ENCODE data around the gene IL17A.

Gene IL17A

DNA sequence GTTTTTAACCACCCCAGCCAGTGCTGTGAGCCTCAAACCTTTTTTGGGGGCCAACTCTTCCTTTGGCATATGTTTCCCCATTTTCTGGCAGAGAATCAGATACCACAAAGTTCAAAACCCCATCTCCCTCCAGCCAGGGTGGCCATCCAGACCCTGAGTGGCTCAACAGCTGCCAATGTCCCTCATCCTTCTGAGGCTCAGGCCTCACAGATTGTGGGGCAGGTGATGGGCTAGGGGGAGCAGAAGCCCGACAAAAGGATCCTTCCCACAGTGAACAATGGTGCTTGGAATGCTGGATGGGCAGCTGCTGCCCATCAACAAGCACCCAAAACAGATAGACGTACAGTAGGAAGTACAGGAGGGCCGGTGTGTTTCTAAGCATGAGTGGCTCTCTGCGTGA lies 42.6 kb upstream of the IL17A start:
- no peaks in the 10 kb centered on the region for H3K79me2 ChIP-seq (ENCODE audit: low read length)
- no peak overlapping the region for H2AFZ ChIP-seq (ENCODE audit: low read length)
- no peaks in the 10 kb centered on the region for H3F3A ChIP-seq (ENCODE audit: insufficient read depth, low read length)
- H4K20me1 ChIP-seq (ENCODE audit: insufficient read depth, low read length), result no peaks in the 10 kb centered on the region
- no peak overlapping the region for H3K27ac ChIP-seq (ENCODE audit: low read length)
- DNase-seq, result no peak
- TF ChIP-seq, protein P1, sequence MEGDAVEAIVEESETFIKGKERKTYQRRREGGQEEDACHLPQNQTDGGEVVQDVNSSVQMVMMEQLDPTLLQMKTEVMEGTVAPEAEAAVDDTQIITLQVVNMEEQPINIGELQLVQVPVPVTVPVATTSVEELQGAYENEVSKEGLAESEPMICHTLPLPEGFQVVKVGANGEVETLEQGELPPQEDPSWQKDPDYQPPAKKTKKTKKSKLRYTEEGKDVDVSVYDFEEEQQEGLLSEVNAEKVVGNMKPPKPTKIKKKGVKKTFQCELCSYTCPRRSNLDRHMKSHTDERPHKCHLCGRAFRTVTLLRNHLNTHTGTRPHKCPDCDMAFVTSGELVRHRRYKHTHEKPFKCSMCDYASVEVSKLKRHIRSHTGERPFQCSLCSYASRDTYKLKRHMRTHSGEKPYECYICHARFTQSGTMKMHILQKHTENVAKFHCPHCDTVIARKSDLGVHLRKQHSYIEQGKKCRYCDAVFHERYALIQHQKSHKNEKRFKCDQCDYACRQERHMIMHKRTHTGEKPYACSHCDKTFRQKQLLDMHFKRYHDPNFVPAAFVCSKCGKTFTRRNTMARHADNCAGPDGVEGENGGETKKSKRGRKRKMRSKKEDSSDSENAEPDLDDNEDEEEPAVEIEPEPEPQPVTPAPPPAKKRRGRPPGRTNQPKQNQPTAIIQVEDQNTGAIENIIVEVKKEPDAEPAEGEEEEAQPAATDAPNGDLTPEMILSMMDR (IDR thresholded peaks at IDR 0.05; ENCODE audit: low read length), result no peak
- no peak for TF ChIP-seq EZH2phosphoT487 (IDR thresholded peaks at IDR 0.05; ENCODE audit: low read length)
- no peak for TF ChIP-seq EZH2 (optimal IDR thresholded peaks at IDR 0.05; ENCODE audit: low read depth, low read length)
- no peak overlapping the region for H3K4me2 ChIP-seq (ENCODE audit: low read depth, low read length)
- no peak overlapping the region for H3K4me3 ChIP-seq (ENCODE audit: low read length)
- peaks cover 26% of the 10 kb centered on the region for H3K4me1 ChIP-seq (ENCODE audit: low read length)
- H3K9me2 ChIP-seq (replicated peaks; ENCODE audit: insufficient read depth, low read length), result no peaks in the 10 kb centered on the region
- no peaks in the 10 kb centered on the region for H3K36me3 ChIP-seq (replicated peaks; ENCODE audit: insufficient read depth, low read length)
- no peak overlapping the region for H3K9ac ChIP-seq (ENCODE audit: low read length)
- no peaks in the 10 kb centered on the region for H3K27me3 ChIP-seq (replicated peaks; ENCODE audit: insufficient read depth, low read length)
- no peaks in the 10 kb centered on the region for H3K9me3 ChIP-seq (replicated peaks; ENCODE audit: insufficient read depth, low read length)

DNA sequence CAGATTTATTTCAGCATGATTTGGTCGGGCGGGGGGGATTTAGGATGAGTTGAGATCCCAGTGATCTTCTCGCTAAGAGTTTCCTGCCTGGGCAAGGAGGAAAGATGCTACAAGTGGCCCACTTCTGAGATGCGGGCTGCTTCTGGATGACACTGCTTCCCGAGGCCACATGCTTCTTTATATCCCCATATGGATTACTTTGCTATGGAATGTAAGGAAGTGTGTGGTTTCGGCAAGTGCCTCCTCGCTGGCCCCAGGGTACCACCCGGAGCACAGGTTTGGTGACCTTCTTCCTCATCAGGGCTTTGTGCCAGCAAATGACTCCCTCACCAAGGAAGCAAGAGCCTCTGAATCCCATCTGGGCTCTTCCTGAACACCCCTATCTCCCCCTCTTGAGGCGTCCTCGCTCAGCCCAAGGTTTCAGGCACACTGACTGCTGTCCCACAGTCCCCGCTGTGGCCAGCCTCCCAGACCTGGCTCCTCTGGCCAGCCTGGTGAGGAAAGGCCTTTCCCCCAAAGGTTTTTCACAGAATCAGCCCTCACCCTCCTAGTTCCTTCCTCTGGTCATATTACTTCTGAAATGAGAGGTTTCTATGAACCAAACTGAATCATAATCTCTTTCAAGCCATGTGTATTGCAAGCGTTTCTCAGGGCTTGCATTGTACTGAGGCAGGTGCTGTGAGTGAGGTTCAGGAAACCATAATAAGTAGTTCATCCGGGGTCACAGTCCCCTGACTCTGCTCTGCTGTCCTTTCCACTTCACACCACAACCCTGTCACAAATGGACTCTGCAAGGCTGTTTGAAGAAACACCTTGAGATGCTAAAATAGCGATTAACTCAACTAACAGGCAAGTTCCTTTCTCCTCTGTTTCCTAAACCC lies 41.7 kb upstream of the IL17A start:
- Histone ChIP-seq H2AFZ (ENCODE audit: low read length) (no peak overlapping the region), H3K4me2 (ENCODE audit: low read depth, low read length) (no peak overlapping the region)
- TF ChIP-seq EZH2phosphoT487 (IDR thresholded peaks at IDR 0.05; ENCODE audit: low read length) (no peak), EZH2 (optimal IDR thresholded peaks at IDR 0.05; ENCODE audit: low read depth, low read length) (no peak)
- TF ChIP-seq, protein P1 (IDR thresholded peaks at IDR 0.05; ENCODE audit: low read length), result no peak

DNA sequence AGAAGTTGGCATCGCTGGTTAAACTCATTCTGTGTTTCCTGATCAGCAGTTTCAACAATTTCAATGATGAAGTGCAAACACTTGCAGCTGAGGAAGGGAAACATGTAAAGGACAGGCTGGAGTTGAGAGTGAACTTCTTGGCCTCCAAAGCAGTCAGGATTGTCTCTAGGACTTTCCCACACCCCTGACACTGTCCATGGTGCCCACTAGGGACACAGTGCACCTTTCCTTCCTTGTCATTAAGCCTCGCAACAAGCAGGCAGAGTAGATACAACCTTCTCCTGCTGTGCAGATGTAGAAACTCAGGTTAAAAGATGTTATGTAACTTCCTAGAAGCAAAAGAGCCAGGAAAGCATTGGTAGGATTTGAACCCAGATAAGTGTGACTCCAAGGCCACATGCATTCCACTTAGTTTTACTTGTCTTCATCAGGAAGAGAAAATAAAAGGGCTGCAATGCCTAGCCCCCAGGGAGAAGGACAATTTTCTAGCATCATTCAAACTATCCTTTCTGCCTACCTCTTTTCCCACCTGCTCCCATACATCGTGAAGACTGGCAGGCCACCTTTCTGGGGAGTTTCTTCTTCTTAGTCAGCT lies 39.2 kb upstream of the IL17A start:
- no peaks in the 10 kb centered on the region for H3K9me3 ChIP-seq (replicated peaks; ENCODE audit: insufficient read depth, low read length)
- H4K20me1 ChIP-seq (ENCODE audit: insufficient read depth, low read length), result no peaks in the 10 kb centered on the region
- no peaks in the 10 kb centered on the region for H3K27me3 ChIP-seq (replicated peaks; ENCODE audit: insufficient read depth, low read length)
- H3K9ac ChIP-seq (ENCODE audit: low read length), result no peak overlapping the region
- H3K9me2 ChIP-seq (replicated peaks; ENCODE audit: insufficient read depth, low read length), result no peaks in the 10 kb centered on the region
- H3K36me3 ChIP-seq (replicated peaks; ENCODE audit: insufficient read depth, low read length), result no peaks in the 10 kb centered on the region
- no peak overlapping the region for H3K27ac ChIP-seq (ENCODE audit: low read length)
- no peak overlapping the region for H2AFZ ChIP-seq (ENCODE audit: low read length)
- no peaks in the 10 kb centered on the region for H3K79me2 ChIP-seq (ENCODE audit: low read length)
- H3K4me3 ChIP-seq (ENCODE audit: low read length), result no peak overlapping the region
- DNase-seq, result no peak
- peaks cover 5% of the 10 kb centered on the region; the same call in 1 of the 2 replicates for H3K4me1 ChIP-seq (ENCODE audit: low read length)
- H3K4me2 ChIP-seq (ENCODE audit: low read depth, low read length), result no peak overlapping the region
- TF ChIP-seq, protein P1 (IDR thresholded peaks at IDR 0.05; ENCODE audit: low read length), result no peak
- no peak for TF ChIP-seq EZH2 (optimal IDR thresholded peaks at IDR 0.05; ENCODE audit: low read depth, low read length)
- TF ChIP-seq EZH2phosphoT487 (IDR thresholded peaks at IDR 0.05; ENCODE audit: low read length), result no peak
- no peaks in the 10 kb centered on the region for H3F3A ChIP-seq (ENCODE audit: insufficient read depth, low read length)

More for the DNA sequence above, 41.7 kb upstream of the IL17A start:
- H3K36me3 ChIP-seq (replicated peaks; ENCODE audit: insufficient read depth, low read length), result no peaks in the 10 kb centered on the region
- no peaks in the 10 kb centered on the region for H3K9me3 ChIP-seq (replicated peaks; ENCODE audit: insufficient read depth, low read length)
- no peaks in the 10 kb centered on the region for H4K20me1 ChIP-seq (ENCODE audit: insufficient read depth, low read length)
- H3K9ac ChIP-seq (ENCODE audit: low read length), result no peak overlapping the region
- H3F3A ChIP-seq (ENCODE audit: insufficient read depth, low read length), result no peaks in the 10 kb centered on the region
- no peak overlapping the region for H3K4me3 ChIP-seq (ENCODE audit: low read length)
- H3K27me3 ChIP-seq (replicated peaks; ENCODE audit: insufficient read depth, low read length), result no peaks in the 10 kb centered on the region
- H3K27ac ChIP-seq (ENCODE audit: low read length), result no peak overlapping the region
- H3K4me1 ChIP-seq (ENCODE audit: low read length), result peaks cover 23% of the 10 kb centered on the region
- DNase-seq, result no peak
- H3K9me2 ChIP-seq (replicated peaks; ENCODE audit: insufficient read depth, low read length), result no peaks in the 10 kb centered on the region
- H3K79me2 ChIP-seq (ENCODE audit: low read length), result no peaks in the 10 kb centered on the region

Data from MM.1S (cell line).